GM19351 (cell line): ENCODE results near the gene USP54.

Experiments
- ATAC-seq: cut with Tn5 transposase; IDR thresholded peaks from one replicate; pipeline ENCODE4 v1.9.1; 2021; ENCODE audit warnings: mild to moderate bottlenecking, moderate library complexity; ENCODE audit not compliant: unreplicated experiment

USP54 gene

DNA sequence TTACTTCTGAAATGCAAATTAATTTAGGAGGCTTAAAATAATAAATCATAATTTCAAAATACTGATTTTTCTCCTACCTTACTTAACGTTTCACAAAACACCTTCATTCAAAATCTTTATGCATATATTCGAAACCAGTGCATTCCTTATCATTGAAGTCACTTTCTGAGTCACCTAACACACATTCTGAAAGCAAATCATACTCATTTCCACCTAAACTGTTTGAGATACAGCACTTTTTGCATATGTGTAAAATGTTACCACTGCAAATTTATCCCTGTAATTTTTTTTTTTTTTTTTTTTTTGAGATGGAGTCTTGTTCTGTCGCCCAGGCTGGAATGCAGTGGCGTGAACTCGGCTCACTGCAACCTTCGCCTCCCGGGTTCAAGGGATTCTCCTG lies 111.0 kb downstream of the USP54 start:
- no peak for ATAC-seq

DNA sequence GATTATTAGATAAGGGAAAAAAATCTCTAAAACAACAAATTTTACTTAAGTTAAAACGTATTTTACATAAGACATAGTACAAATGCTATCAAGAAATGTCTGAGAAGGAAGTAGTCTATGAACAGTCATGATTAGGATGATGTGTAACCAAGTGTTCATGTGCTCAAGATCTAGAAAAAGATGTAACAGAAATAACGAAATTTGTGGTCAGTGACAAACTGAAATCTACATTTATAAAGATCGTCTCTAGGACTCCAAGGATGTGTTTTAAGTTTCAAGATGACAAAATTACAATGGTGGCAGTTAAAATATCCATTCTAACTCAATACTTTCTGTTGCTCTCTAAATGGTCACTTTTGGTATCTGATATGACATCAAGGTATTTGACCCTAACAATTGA lies 112.5 kb downstream of the USP54 start:
- no peak for ATAC-seq

DNA sequence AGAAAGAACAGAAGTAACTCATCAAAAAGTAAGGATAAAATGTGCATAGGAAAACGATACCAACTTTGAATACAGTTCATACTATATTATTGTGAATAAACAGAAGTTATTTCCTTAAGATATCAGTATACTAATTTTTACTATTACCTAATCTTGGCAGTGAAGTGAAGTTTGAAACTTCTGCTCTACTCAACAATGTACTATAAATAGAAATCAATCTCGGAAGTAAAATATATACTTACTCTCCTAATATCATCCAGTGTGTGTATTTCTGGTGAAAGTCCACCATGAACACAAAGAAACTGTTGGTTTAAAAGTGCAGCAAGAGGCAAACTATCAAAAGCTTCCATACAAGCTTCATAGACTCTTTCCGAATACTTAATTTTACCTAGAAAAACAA lies 119.9 kb downstream of the USP54 start:
- no peak for ATAC-seq

DNA sequence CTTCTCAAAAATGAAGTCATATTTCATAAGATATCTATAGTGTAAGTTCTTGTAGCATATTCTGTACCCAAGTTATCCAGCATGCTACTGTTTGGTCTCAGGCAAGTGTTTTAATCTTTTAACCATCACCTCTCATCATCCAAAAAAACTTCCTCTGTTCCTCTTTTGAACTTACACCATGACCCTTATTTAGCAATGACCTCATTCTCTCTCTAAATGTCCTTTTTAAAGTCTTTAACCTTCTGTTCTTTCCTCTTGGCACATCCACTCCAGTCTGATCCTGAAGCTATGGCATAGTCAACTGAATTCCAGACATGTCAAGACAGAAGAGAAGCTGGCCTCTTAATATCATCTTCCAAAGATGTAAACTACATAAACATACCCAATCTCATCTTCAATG lies 121.6 kb downstream of the USP54 start:
- no peak for ATAC-seq

DNA sequence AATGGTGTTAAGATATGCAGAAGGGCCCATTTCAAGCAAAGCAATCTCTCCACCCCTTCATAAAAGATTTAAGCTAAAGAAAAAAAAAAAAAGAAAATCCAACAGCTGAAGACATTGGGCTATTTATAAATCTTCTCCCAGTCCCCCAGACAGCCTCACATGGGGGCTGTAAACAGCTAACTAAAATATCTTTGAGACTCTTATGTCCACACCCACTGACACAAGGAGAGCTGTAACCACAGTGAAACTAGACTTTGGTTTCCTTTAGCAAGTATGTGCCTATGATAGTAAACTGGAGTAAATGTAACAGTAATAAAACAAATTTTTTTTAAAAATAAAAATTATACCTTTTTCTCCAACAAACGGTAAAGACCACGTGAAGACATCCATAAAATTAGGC lies 123.9 kb downstream of the USP54 start:
- ATAC-seq = peak; percentile 48

DNA sequence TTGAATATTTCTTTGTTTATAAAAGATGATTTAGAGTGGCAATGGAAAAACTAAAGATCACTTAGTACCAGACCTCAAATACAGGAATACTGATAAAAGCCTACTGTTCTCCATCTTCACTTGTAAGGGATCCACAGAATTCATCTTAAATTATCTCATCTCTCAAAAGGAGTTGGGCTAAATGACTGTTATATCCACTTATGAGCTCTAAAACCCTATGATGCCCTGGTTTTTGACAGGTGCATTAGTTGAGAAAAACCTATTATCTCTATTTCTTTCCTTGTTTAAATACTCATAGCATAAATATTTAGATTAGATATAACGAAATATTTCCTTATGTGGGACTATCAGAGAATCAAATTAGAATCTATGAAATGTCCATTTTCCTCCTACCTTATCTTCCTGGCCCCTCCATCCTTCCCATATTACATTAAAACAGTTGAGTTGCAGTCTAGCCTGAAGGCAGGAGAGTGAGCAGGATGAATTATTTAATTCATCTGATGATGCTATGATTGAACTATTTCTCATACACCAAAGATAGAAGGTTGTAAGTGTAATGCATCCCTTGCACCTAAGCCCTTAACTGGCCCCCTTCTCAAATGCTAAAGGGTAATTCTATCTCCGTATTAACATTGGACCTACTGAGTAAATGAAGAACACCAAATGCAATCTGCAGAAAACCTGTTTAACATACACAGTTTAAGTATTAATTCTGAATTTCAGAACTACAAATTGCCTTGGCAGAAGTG lies 125.0 kb downstream of the USP54 start:
- ATAC-seq = no peak

DNA sequence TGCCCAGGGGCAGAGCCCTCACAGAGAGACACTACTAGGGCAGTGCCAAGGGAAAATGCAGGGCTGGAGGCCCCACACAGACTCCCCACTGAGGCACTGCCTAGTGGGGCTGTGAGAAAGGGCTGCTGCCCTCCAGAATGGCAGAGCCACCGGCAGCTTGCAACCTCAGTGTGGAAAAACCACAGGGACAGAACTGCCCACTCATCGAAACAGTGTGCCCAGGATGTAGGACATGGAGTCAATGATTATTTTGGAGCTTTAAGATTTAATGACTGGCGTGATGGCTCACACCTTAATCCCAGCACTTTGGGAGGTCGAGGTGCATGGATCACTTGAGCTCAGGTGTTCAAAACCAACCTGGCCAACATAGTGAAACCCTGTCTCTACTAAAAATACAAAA lies 130.2 kb downstream of the USP54 start:
- ATAC-seq = no peak

DNA sequence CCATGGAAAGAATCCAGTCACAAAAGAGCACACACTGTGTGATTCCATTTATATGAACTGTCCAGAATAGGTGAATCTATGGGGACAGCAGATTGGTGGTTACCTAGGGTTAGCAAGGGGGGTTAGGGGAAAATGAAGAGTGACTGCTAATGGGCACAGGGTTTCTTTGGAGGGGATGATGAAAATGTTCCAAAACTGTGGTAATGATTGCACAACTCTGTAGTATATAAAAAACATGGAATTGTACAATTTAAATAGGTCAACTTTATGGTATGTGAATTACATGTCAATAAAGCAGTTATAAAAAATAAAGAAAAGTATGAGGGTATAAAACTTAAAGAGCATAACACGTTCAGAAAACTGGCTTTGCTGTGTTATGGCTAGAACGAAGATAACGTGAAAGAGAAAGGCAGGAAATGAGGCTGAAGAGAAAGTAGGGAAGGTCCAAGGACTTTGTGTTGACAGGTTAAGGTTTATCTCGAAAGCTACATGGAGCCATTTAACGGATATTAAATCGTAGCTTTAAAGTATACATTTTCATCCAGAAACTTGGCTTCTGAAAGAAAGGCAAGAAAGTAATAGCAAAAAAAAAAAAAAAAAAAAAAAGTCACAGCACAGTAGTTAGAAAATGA lies 131.3 kb downstream of the USP54 start:
- no peak for ATAC-seq

DNA sequence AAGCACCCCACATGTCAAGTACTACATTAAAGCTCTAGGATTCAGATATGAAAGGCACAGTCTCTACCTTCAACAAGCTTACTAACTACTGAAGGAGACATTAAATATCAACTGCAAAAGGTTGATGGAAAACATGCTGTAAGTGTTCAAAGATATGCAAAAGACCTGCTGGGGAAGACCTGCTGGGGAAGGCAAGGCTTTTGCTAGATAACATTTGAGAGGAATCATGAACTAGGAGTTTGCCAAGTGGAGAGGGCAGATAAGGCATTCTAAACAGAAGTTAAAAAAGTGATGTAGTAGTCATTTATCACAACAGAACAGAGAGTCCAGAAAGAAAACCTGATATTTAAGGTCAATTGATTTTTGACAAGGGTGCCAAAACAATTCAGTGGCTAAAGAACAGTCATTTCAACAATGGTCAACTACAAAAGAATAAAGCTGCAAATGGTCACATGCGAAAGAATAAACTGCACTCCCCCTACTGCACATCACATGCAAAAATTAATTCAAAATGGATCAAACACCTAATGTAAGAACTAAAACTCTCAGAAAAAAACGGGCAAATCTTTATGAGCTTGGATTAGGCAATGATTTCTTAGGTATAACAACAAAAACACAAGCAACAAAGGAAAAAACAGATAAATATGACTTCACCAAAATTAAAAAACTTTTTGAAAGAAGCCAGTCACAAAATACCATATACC lies 134.8 kb downstream of the USP54 start:
- ATAC-seq = no peak

DNA sequence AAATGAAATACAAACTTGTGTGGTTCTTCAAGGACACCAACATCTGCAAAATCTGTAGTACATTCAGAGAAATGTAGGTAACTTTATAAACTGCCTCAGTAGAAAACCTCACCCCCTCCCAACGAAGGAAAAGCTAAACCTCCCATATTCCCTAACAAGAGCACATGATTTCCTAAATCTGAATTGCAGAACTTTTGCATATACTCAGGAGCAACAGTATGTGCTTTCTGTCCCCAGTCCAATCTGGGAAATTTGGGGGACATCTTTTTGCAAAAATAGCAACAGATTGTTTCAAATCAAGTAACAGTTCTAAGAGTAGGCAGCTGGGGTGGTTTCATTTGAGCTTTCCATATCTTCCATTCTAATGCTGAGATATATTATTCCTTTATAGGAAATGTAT lies 142.0 kb downstream of the USP54 start:
- no peak for ATAC-seq

DNA sequence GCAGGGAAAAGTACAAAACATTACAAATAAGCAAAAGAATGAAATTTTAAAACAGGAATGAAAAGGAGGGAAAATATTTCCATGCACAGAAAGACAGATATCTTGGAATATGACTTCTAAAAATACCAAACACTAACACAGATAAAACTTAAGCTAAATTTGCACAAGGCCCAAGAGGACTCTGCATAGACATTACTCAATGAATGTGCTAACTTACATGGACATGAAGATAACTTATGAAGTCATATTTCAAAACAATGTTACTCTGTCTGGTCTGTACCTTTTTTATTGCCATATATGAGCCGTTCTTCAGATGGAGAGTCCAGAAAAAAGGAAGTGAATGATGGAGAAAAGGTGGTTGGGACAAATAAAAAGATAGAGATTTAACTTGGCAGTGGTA lies 142.8 kb downstream of the USP54 start:
- no peak for ATAC-seq
